Osteoblast (primary cell): ENCODE measurements around the gene TMEM61. TPM values are rescaled to one million over a fixed set of nuclear protein-coding genes. Genes with fewer than 3 reads are reported as not detected.
"Not testable (repeated sequence)": the region's sequence is repeated elsewhere in the genome, so short reads cannot be mapped to it uniquely, and the experiment has no call there.

Experiments
- DNase-seq: peaks from one replicate; pipeline ENCODE4 v3.0.0; 2011; ENCODE audit warnings: low spot score, mixed read lengths; ENCODE audit not compliant: insufficient read length; ENCODE audit errors: missing footprints
- H2AFZ ChIP-seq: 2 replicates; pipeline ENCODE4 v1.6.0; 2011; ENCODE audit warnings: mild to moderate bottlenecking, low read length
- H3K27ac ChIP-seq: 2 replicates; pipeline ENCODE4 v1.5.1; 2011; ENCODE audit warnings: mild to moderate bottlenecking, low read depth, low read length, moderate library complexity
- H3K27me3 ChIP-seq: 2 replicates; pipeline ENCODE4 v1.6.0; 2012; ENCODE audit warnings: mild to moderate bottlenecking, control low read depth, inconsistent platforms, low read length, moderate library complexity; ENCODE audit not compliant: insufficient read depth
- H3K36me3 ChIP-seq: 2 replicates; pipeline ENCODE4 v1.5.1; 2011; ENCODE audit warnings: mild to moderate bottlenecking, low read length, control low read depth, moderate library complexity; ENCODE audit not compliant: insufficient read depth
- H3K4me1 ChIP-seq: 2 replicates; pipeline ENCODE4 v1.5.1; 2011; ENCODE audit warnings: mild to moderate bottlenecking, low read length, control low read depth, moderate library complexity; ENCODE audit not compliant: insufficient read depth
- H3K4me2 ChIP-seq: 2 replicates; pipeline ENCODE4 v1.6.0; 2011; ENCODE audit warnings: mild to moderate bottlenecking, low read length; ENCODE audit not compliant: insufficient read depth
- H3K4me3 ChIP-seq: fragments of 200-600 bp; sonication (generic); 3 replicates; pipeline ENCODE4 v1.5.1; 2012; ENCODE audit warnings: mild to moderate bottlenecking, low read length, inconsistent platforms; ENCODE audit not compliant: insufficient read depth
- H3K79me2 ChIP-seq: 2 replicates; pipeline ENCODE4 v1.6.0; 2012; ENCODE audit warnings: mild to moderate bottlenecking, low read length, control low read depth, inconsistent platforms; ENCODE audit not compliant: insufficient read depth
- H3K9me3 ChIP-seq: 2 replicates; pipeline ENCODE4 v1.5.1; 2011; ENCODE audit warnings: low read depth, low read length, control low read depth
- H4K20me1 ChIP-seq: 2 replicates; pipeline ENCODE4 v1.6.0; 2012; ENCODE audit warnings: mild to moderate bottlenecking, low read length, control low read depth; ENCODE audit not compliant: insufficient read depth
- CTCF ChIP-seq: IDR thresholded peaks from 2 replicates; pipeline ENCODE4 v1.5.1; 2011; ENCODE audit warnings: mild to moderate bottlenecking, low read depth, low read length, moderate library complexity; ENCODE audit errors: extremely low read depth
- total RNA-seq: library from RNA; depleted of rRNA; stranded (reverse); fragments of >200 nt; gene quantifications from 2 replicates; pipeline ENCODE4 v1.2.3, GENCODE V29; 2012

The TMEM61 gene
- total RNA-seq, 1 donor = not detected

GRCh38 chr1:54959241-54959640, 21.2 kb upstream of the TMEM61 start:
- Histone ChIP-seq H3K27me3 (no peaks in the 10 kb centered on the region), H3K79me2 (no peaks in the 10 kb centered on the region), H4K20me1 (no peaks in the 10 kb centered on the region), H3K4me3 (no peak overlapping the region), H2AFZ (no peak overlapping the region), H3K27ac (no peak overlapping the region), H3K4me1 (no peaks in the 10 kb centered on the region), H3K9me3 (peaks cover 2% of the 10 kb centered on the region), H3K36me3 (no peaks in the 10 kb centered on the region), H3K4me2 (no peak overlapping the region)
- no peak for TF ChIP-seq CTCF
- no peak for DNase-seq

GRCh38 chr1:54962612-54963395, 17.6 kb upstream of the TMEM61 start:
- no peak for DNase-seq
- Histone ChIP-seq H3K79me2 (no peaks in the 10 kb centered on the region), H3K27ac (no peak overlapping the region), H3K9me3 (peaks cover under 1% of the 10 kb centered on the region), H3K4me3 (no peak overlapping the region), H2AFZ (no peak overlapping the region), H3K4me2 (no peak overlapping the region), H3K4me1 (peaks cover 6% of the 10 kb centered on the region), H4K20me1 (no peaks in the 10 kb centered on the region), H3K36me3 (no peaks in the 10 kb centered on the region), H3K27me3 (no peaks in the 10 kb centered on the region)
- TF ChIP-seq CTCF = no peak

- H3K4me2 ChIP-seq, H3K36me3 ChIP-seq, H3K27me3 ChIP-seq, H3K79me2 ChIP-seq, H4K20me1 ChIP-seq, H3K4me3 ChIP-seq, H3K27ac ChIP-seq, H3K9me3 ChIP-seq, H3K4me1 ChIP-seq, H2AFZ ChIP-seq, DNase-seq: not testable (repeated sequence)
These were observed 16.6 kb upstream of the TMEM61 start for GRCh38 chr1:54963829-54964228.

- Histone ChIP-seq H3K79me2 (no peaks in the 10 kb centered on the region), H3K27me3 (no peaks in the 10 kb centered on the region), H2AFZ (peak overlapping the region; percentile 1), H4K20me1 (no peaks in the 10 kb centered on the region), H3K4me2 (no peak overlapping the region), H3K36me3 (no peaks in the 10 kb centered on the region), H3K9me3 (no peaks in the 10 kb centered on the region), H3K4me1 (peaks cover 6% of the 10 kb centered on the region), H3K4me3 (no peak overlapping the region), H3K27ac (no peak overlapping the region)
- DNase-seq = peak; percentile 47
- TF ChIP-seq CTCF = no peak
These were observed 14.6 kb upstream of the TMEM61 start for GRCh38 chr1:54965624-54966340.
